Activated naive CD4-positive, alpha-beta T cell treated with anti-CD3 and anti-CD28 coated beads, Interleukin-2, amount 50 U/mL, for 72 hours (primary cell): ENCODE data around the gene INKA2. TPM values are rescaled to one million over a fixed set of nuclear protein-coding genes. Genes with fewer than 3 reads are reported as not detected.

Experiments
- ATAC-seq, 2 donors: fragments of 150-1000 bp; cut with Tn5 transposase; 2 replicates each; pipeline ENCODE4 v1.10.0; 2021; ENCODE audit warnings: mild to moderate bottlenecking in 2 of 2, moderate library complexity in 2 of 2
- DNase-seq, 2 donors: peaks; one replicate each; pipeline ENCODE4 v3.0.0; 2021 to 2022; ENCODE audit warnings: low spot score in 2 of 2
- H3K27ac Mint-ChIP-seq, 2 donors: one replicate each; pipeline ENCODE4 v1.8.0; 2022; ENCODE audit warnings: mild to moderate bottlenecking in 2 of 2, mixed read lengths in 2 of 2
- H3K36me3 Mint-ChIP-seq, 2 donors: one replicate each; pipeline ENCODE4 v1.8.0; 2022; ENCODE audit warnings: mixed read lengths in 2 of 2
- H3K9me3 Mint-ChIP-seq, 2 donors: one replicate each; pipeline ENCODE4 v1.8.0; 2022; ENCODE audit warnings: mixed read lengths in 2 of 2
- total RNA-seq, 2 donors: library from RNA; stranded (reverse); gene quantifications; one replicate each; pipeline ENCODE4 v1.2.3, GENCODE V29; 2022

Gene INKA2
- total RNA-seq, 2 donors from 2014 or later, result 1.4 to 4.4 TPM

DNA sequence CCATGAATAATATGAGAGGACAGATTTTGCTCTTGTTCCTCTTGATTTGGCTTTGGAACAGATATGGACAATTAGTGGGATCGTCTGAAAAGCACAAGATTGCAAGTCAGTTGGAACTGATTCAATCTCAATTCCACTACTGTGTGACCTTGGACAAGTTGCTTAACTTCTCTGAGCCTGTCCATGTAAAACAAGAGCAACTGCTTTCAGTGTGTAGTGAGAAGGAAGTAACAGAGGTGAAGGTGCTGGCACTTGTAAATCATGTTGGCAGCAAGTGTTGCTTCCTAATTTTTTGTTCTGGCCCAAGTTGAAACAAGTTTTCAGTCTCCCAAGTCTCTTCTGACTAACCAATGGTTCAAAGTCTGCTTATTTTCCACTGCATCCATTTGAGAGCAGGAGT, 15.3 kb downstream of the INKA2 start:
- no peak for ATAC-seq
- H3K36me3 Mint-ChIP-seq, result no peaks in the 10 kb centered on the region
- DNase-seq, result no peak
- H3K27ac Mint-ChIP-seq, result no peak overlapping the region
- H3K9me3 Mint-ChIP-seq, result no peaks in the 10 kb centered on the region

DNA sequence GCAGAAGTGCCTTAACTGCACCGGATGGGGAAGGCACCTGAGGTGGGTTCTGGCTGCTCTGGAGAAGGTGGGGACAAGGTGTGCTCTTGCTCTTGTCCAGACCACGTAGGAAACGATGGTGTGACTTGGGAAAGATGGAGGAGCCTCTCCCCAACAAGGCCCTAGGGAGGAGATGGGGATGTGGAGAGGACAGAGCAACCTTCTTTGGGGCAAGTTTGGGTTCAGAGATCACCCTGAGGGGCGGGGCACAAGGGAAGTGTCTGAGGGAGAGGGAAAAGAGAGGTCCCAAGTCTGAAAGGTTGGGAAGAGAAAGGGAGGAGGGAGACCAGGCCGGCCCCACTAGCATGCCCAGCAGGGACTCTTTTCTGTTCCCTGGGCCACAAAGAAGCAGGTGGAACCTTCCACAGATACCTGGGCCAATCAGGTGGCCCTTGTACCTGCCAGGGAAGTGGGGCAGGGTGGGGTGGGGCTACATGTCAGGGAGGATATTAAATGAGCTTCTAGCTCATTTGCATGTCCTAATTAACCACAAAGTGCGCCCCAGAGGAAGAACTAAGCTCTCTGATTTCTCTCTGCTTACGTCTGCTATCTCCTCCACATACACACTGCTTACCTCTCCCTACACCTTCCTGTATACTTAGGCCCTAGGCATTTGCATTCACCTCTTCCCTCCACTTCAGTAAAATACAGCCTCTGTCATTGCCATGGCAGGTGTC, 15.9 kb downstream of the INKA2 start:
- DNase-seq (no peak), ATAC-seq (no peak)
- Mint-ChIP-seq H3K9me3 (no peaks in the 10 kb centered on the region), H3K27ac (peak overlapping the region; percentile 22 to 78), H3K36me3 (no peaks in the 10 kb centered on the region)

DNA sequence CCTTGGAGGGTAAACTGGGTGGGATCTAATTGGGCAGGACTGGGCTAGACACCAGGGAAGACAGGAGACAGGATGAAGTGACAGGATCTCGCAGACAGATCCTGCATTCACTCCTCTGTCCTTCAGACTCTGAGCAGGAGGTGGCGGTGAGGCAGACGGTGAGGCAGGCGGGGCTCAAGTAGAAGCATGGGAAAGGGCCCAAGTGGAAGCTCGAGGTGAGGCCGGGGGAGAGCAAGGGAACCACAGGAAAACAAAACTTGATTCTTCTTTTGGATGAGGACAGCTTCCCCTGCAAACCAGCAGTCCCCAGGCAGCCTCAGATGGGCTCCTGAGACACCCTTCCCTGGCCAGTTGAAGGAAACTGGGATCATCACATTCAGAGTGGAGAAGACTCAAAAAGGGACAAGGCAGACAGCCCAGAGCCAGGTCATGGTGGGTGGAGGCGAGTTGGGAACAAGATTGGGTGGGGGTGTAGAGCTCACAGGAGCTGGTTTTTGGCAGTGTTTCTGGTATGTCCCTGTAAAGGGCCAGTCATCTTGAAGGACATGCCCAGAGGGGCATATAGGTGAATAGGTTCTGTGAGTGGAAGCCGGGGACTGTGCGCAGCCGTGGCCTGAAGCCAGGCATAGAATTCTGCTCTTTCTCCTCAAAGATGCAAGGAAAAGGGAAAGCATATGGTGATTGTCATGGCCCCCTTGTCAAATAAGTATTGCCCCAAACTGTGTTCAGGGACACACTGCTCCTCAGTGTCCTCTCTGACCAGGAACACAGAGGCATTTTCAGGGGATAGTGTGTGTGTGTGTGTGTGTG, 18.0 kb downstream of the INKA2 start:
- no peaks in the 10 kb centered on the region for H3K36me3 Mint-ChIP-seq
- ATAC-seq (peak; percentile 5 to 8), DNase-seq (no peak)
- no peaks in the 10 kb centered on the region for H3K9me3 Mint-ChIP-seq
- peak overlapping the region; percentile 55 to 66 for H3K27ac Mint-ChIP-seq

DNA sequence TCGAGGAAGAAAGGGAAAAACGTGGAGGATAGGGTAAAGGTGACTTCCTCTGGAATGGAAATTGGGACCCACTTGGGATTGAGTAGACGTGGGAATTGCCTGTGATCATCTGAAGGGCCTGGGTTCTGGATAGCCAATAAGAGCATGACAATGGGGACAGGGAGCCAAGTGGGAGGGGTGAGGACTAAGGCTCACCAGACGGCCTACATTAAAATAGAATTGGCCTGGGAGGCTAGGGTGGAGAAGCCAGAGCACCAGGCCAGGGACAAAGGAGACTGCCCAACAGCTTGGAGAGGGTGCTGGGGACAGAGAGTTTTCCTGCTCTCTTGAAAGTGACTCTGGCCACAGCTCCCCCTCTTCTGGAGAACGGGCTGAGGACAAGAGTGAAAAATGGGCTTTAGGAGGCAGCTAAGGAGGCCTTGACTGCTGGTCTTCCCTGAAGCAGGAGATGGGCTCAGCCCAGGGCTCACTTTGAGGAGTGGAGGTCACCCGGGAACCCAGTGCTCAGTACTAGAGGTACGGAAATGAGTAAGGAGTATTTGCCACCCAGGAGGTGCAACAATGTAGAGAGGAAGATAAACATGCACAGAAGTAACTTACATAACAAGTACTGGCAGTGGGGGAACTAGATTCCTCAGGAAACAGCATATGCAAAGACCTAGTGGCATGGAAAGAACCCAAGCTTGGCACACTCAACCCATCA, 18.8 kb downstream of the INKA2 start:
- Mint-ChIP-seq H3K36me3 (no peaks in the 10 kb centered on the region), H3K9me3 (no peaks in the 10 kb centered on the region), H3K27ac (peak overlapping the region; percentile 55 to 66)
- DNase-seq (no peak), ATAC-seq (peak in 1 of 2 donors; percentile 20)

- no peak for DNase-seq
- H3K27ac Mint-ChIP-seq, result peak overlapping the region; percentile 55 to 66
- no peaks in the 10 kb centered on the region for H3K36me3 Mint-ChIP-seq
- ATAC-seq, result no peak
- H3K9me3 Mint-ChIP-seq, result no peaks in the 10 kb centered on the region
Measured at GRCh38 chr1:111719674-111720132, 19.5 kb downstream of the INKA2 start.

GRCh38 chr1:111719135-111719534, 20.1 kb downstream of the INKA2 start:
- Mint-ChIP-seq H3K9me3 (no peaks in the 10 kb centered on the region), H3K36me3 (no peaks in the 10 kb centered on the region), H3K27ac (peak overlapping the region in 1 of 2 donors; percentile 10)
- ATAC-seq, result no peak
- DNase-seq, result no peak

- no peak for ATAC-seq
- H3K36me3 Mint-ChIP-seq, result no peaks in the 10 kb centered on the region
Measured at GRCh38 chr1:111717450-111717849, 21.7 kb downstream of the INKA2 start.

DNA sequence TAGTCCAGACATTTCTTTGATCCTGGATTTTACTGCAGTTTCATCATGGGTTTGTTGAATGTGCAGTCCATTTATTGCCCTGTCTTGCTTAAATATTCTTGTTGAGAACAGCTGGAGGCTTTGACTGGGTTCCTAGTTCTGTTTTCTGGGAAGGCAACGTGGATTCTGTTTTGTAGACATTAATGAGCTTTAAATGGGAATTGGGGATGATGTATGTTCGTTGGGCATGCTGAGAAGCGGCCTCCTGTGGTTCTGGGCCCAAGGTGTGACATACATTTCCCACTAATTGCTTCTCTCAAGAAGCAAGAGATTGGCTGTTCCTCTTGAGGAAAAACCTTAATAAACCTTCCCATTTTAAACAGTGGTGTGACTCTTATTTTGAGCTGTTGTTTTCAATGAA, 22.9 kb downstream of the INKA2 start:
- DNase-seq, result no peak
- Mint-ChIP-seq H3K9me3 (no peaks in the 10 kb centered on the region), H3K36me3 (no peaks in the 10 kb centered on the region), H3K27ac (no peak overlapping the region)
- ATAC-seq, result no peak

More at GRCh38 chr1:111717450-111717849, 21.7 kb downstream of the INKA2 start:
- no peak for DNase-seq
- no peaks in the 10 kb centered on the region for H3K9me3 Mint-ChIP-seq
- H3K27ac Mint-ChIP-seq, result peak overlapping the region in 1 of 2 donors; percentile 23

- Mint-ChIP-seq H3K9me3 (no peaks in the 10 kb centered on the region), H3K36me3 (peaks cover 6 to 25% of the 10 kb centered on the region in 2 donors), H3K27ac (peak overlapping the region in 1 of 2 donors; percentile 70)
- ATAC-seq, result peak; percentile 26 to 67
- DNase-seq, result no peak
Measured at GRCh38 chr1:111709986-111710385, 29.2 kb downstream of the INKA2 start.

DNA sequence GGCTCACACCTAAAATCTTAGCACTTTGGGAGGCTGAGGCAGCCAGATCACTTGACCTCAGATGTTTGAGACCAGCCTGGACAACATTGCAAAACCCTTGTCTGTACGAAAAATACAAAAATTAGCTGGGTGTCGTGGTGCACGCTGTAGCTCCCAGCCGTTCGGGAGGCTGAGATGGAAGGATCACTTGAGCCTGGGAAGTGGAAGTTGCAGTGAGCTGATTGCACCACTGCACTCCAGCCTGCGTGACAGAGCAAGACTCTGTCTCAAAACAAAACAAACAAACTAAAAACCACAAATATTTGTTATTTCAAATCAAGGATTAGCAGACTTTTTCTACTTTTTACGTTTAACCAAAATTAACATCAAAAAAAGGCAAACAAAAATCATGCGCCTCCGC, 31.3 kb downstream of the INKA2 start:
- no peaks in the 10 kb centered on the region for H3K9me3 Mint-ChIP-seq
- ATAC-seq (no peak), DNase-seq (no peak)
- peak overlapping the region in 1 of 2 donors; percentile 33 for H3K27ac Mint-ChIP-seq
- peaks cover 6 to 25% of the 10 kb centered on the region in 2 donors for H3K36me3 Mint-ChIP-seq

DNA sequence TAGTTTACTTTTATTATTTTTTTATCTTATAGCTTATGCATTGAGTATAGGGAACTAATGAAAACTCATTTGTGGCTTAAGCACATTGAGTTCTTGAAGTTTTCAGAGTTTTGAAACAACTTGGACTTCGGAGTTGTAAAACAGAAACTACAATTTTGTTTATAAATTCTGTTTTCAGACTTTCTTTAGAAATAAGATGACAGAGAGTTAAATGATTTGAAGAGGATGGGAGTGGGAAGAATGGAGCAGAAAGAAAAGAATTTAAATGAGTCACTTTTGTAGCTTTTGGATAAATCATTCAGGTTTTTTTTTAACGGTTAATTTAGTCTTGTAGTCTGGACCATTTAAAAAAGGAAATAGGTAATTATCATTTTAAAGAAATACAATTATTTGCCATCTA, 32.3 kb downstream of the INKA2 start:
- DNase-seq, result no peak
- Mint-ChIP-seq H3K27ac (no peak overlapping the region), H3K36me3 (peaks cover 6 to 25% of the 10 kb centered on the region in 2 donors), H3K9me3 (no peaks in the 10 kb centered on the region)
- no peak for ATAC-seq

GRCh38 chr1:111705841-111706240, 33.4 kb downstream of the INKA2 start:
- Mint-ChIP-seq H3K27ac (peak overlapping the region; percentile 25 to 35), H3K36me3 (peaks cover 9 to 28% of the 10 kb centered on the region in 2 donors), H3K9me3 (no peaks in the 10 kb centered on the region)
- DNase-seq (no peak), ATAC-seq (no peak)

DNA sequence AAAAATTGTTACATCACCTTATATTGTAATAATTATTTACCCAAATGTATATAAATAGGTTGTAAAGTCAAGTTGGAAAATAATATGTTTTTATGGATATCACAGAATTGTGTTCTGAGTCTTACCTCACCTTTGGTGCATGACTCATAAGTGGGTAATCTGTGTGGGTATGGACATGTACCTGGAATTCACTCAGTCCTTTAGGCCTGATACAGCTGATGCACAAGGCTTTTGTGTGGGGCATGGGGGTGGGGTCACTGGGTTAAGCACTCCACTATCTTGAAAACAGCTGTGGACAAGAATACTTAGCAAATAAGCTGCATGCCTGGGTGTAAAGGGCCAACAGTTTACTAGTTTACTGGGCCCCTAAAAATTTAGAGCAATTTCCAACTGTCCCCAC, 34.4 kb downstream of the INKA2 start:
- DNase-seq, result no peak
- peaks cover 11 to 38% of the 10 kb centered on the region in 2 donors for H3K36me3 Mint-ChIP-seq
- peak; percentile 66 to 76 for ATAC-seq
- H3K9me3 Mint-ChIP-seq, result no peaks in the 10 kb centered on the region
- no peak overlapping the region for H3K27ac Mint-ChIP-seq

DNA sequence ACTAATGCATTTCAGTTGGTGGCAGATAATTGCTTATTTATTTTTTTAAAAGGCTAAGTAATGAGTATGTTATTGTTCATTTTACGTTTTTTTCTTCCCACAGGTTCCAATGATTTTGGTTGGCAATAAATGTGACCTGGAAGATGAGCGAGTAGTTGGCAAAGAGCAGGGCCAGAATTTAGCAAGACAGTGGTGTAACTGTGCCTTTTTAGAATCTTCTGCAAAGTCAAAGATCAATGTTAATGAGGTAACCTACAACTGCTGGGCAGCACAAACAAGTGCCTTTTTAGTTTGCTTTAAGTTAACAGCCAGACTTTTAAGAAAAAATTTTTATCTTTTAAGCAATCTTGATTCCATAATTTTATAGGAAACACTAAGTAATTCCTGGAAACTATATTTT, 35.0 kb downstream of the INKA2 start:
- DNase-seq, result no peak
- no peak for ATAC-seq
- peak overlapping the region in 1 of 2 donors; percentile 45 for H3K27ac Mint-ChIP-seq
- peaks cover 6 to 38% of the 10 kb centered on the region in 2 donors for H3K36me3 Mint-ChIP-seq
- no peaks in the 10 kb centered on the region for H3K9me3 Mint-ChIP-seq

DNA sequence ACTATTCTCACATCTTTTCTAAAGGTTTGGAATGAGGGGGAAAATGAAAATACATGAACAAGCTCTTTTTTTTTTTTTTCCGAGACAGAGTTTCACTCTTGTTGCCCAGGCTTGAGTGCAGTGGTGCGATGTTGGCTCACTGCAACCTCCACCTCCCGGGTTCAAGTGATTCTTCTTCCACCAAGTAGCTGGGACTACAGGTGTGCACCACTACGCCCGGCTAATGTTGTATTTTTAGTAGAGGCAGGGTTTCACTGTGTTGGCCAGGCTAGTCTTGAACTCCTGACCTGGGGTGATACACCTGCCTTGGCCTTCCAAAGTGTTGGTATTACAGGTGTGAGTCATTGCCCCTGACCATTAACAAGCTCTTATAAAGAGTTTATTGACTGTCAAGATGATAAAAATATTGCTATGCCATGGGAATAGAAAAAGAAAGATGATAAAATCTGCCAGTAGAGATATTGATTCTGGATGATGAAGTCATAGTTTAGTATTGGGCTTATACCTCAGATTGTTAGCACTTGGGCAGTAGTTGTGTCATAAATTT, 36.6 kb downstream of the INKA2 start:
- ATAC-seq, result no peak
- Mint-ChIP-seq H3K9me3 (no peaks in the 10 kb centered on the region), H3K36me3 (peaks cover 6 to 32% of the 10 kb centered on the region in 2 donors), H3K27ac (peak overlapping the region in 1 of 2 donors; percentile 90)
- no peak for DNase-seq

DNA sequence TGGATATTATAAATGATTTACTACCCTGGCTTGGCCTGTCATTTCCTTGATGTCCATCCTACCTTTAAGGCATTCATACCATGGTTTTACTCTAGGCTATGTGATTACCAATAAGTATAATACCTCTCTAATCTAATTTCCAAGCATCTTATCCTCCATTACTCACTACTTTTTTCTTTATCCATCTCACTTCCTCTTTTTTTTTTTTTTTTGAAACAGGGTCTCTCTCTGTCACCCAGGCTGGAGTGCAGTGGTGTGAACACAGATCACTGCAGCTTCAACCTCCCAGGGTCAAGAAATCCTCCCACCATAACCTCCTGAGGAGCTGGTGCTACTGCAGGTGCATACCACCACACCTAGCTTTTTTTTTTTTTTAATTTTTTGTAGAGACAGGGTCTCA, 39.9 kb downstream of the INKA2 start:
- Mint-ChIP-seq H3K9me3 (no peaks in the 10 kb centered on the region), H3K27ac (peak overlapping the region in 1 of 2 donors; percentile 42), H3K36me3 (peaks cover 6 to 35% of the 10 kb centered on the region in 2 donors)
- DNase-seq, result no peak
- ATAC-seq, result no peak

GRCh38 chr1:111696330-111696729, 42.9 kb downstream of the INKA2 start:
- ATAC-seq (no peak), DNase-seq (no peak)
- peaks cover 6 to 61% of the 10 kb centered on the region in 2 donors for H3K36me3 Mint-ChIP-seq
- H3K9me3 Mint-ChIP-seq, result no peaks in the 10 kb centered on the region
- no peak overlapping the region for H3K27ac Mint-ChIP-seq
